K562 (cell line): ENCODE results near the gene AFF3. TPM values are rescaled to one million over a fixed set of nuclear protein-coding genes. Genes with fewer than 3 reads are reported as not detected.

Experiments used
- ATAC-seq: fragments of 200-7000 bp; cut with Tn5 transposase; 3 replicates; pipeline ENCODE4 v1.9.1; 2020; ENCODE audit warnings: moderate library complexity
- BruUV-seq: library from RNA; stranded (reverse); fragments of 400-500 nt; replicated peaks from 2 replicates; lab custom pipeline; 2021; lab: Mats Ljungman, UMichigan
- CTCF ChIA-PET: fragments of 300-600 bp; formaldehyde crosslinking; extraction: SDS; loops from one replicate; lab custom pipeline; 2021; ENCODE audit warnings: low intra/inter-chr PET ratio; lab: Yijun Ruan, JAX
- POLR2A ChIA-PET: fragments of 300-600, 350-650 bp; sonication (Branson Sonifier 250); formaldehyde crosslinking; extraction: SDS; loops from one replicate; lab custom pipeline; 2021; ENCODE audit warnings: antibody characterized with exemption, inconsistent platforms; lab: Yijun Ruan, JAX
- DNase-seq, 4 experiments: peaks; one replicate each; pipeline versions ENCODE4 v3.0.0 to v3.0.0-alpha.2; 2011 to 2018; ENCODE audit warnings: low spot score in 3 of 4, mixed read lengths in 3 of 4; ENCODE audit errors: extremely low read depth in 1 of 4
- FAIRE-seq: peaks from 2 replicates; lab custom pipeline; 2011; peaks lifted over from hg19 to GRCh38; lab: Jason Lieb, UNC
- H2AFZ ChIP-seq: 2 replicates; pipeline ENCODE4 v1.6.0; 2011; ENCODE audit warnings: low read depth, low read length, control low read depth, inconsistent platforms
- H3K27ac ChIP-seq: fragments of 200-600 bp; 3 replicates; pipeline ENCODE4 v1.8.0; 2011; ENCODE audit warnings: low read depth, mild to moderate bottlenecking, control low read depth, inconsistent platforms, low read length, moderate library complexity, mixed read lengths; ENCODE audit errors: extremely low read depth
- H3K27me3 ChIP-seq, 2 experiments: fragments of 300-600 bp in 1 of 2; 2 replicates in 1 of 2; 3 replicates in 1 of 2; pipeline versions ENCODE4 v1.6.0 to v1.8.0; 2011; ENCODE audit warnings: inconsistent platforms in 2 of 2, low read length in 2 of 2, mild to moderate bottlenecking in 1 of 2, mixed read lengths in 1 of 2, moderate library complexity in 1 of 2; ENCODE audit not compliant: control insufficient read depth in 2 of 2, insufficient read depth in 2 of 2
- H3K36me3 ChIP-seq: fragments of 300-600 bp; 3 replicates; pipeline ENCODE4 v1.8.0; 2011; ENCODE audit warnings: mild to moderate bottlenecking, low read length, inconsistent platforms; ENCODE audit not compliant: control insufficient read depth, insufficient read depth
- H3K4me1 ChIP-seq, 2 experiments: fragments of 200-600 bp in 1 of 2; replicated peaks in 1 of 2; 2 replicates in 1 of 2; 3 replicates in 1 of 2; pipeline versions ENCODE4 v1.5.1 to v1.8.0; 2011; ENCODE audit warnings: inconsistent platforms in 2 of 2, low read length in 2 of 2, mild to moderate bottlenecking in 1 of 2, mixed read lengths in 1 of 2, moderate library complexity in 1 of 2; ENCODE audit not compliant: control insufficient read depth in 2 of 2, insufficient read depth in 2 of 2
- H3K4me2 ChIP-seq: 2 replicates; pipeline ENCODE4 v1.6.1; 2011; ENCODE audit warnings: low read length, control low read depth, inconsistent platforms, mixed read lengths; ENCODE audit not compliant: insufficient read depth
- H3K4me3 ChIP-seq: fragments of 200-600 bp; sonication (generic), shearing (Covaris generic); 2 replicates; pipeline ENCODE4 v1.5.1; 2016; ENCODE audit warnings: control low read depth, inconsistent platforms
- H3K79me2 ChIP-seq: fragments of 200-600 bp; 3 replicates; pipeline ENCODE4 v1.8.0; 2011; ENCODE audit warnings: low read length, inconsistent platforms; ENCODE audit not compliant: control insufficient read depth, insufficient read depth
- H3K9ac ChIP-seq, 2 experiments: 2 replicates each; pipeline versions ENCODE4 v1.6.0 to v1.6.1; 2011; ENCODE audit warnings: low read depth in 2 of 2, low read length in 2 of 2, control low read depth in 1 of 2, inconsistent platforms in 1 of 2, mild to moderate bottlenecking in 1 of 2, mixed read lengths in 1 of 2; ENCODE audit not compliant: insufficient read depth in 1 of 2
- H3K9me1 ChIP-seq: one replicate; pipeline ENCODE4 v1.6.0; 2011; ENCODE audit warnings: inconsistent platforms, mild to moderate bottlenecking, low read length, moderate library complexity; ENCODE audit not compliant: control insufficient read depth, insufficient read depth
- H3K9me3 ChIP-seq: replicated peaks from 2 replicates; pipeline ENCODE4 v1.5.1; 2011; ENCODE audit warnings: low read depth, low read length, inconsistent platforms; ENCODE audit not compliant: control insufficient read depth, insufficient read depth
- H4K20me1 ChIP-seq: replicated peaks from 2 replicates; pipeline ENCODE4 v1.6.1; 2011; ENCODE audit warnings: low read length, inconsistent platforms, mixed read lengths; ENCODE audit not compliant: control insufficient read depth, insufficient read depth
- CEBPB ChIP-seq: fragments of 450-650 bp; IDR thresholded peaks from 2 replicates; pipeline ENCODE4 v1.6.1; 2016; ENCODE audit warnings: missing genetic modification characterization, missing compliant biosample characterization
- TAL1 ChIP-seq: fragments of 450-650 bp; IDR thresholded peaks from 2 replicates; pipeline ENCODE4 v1.6.1; 2016; ENCODE audit warnings: mild to moderate bottlenecking
- ZMIZ1 ChIP-seq, 2 experiments: fragments of 150-350 bp in 1 of 2; IDR thresholded peaks; 2 replicates each; pipeline ENCODE4 v1.6.1; 2012 to 2016; ENCODE audit warnings: low read depth in 2 of 2, low read length in 2 of 2, mild to moderate bottlenecking in 1 of 2, moderate library complexity in 1 of 2
- WGBS: fragments of 100-300 bp; shearing (Covaris generic); methylation state at CpG from one replicate; pipeline ENCODE4 v1.1.6; 2016; ENCODE audit warnings: low coverage, mixed read lengths; ENCODE audit not compliant: insufficient coverage; ENCODE audit errors: missing lambda C conversion rate; 5-methylcytosine and 5-hydroxymethylcytosine counted together
- in situ Hi-C: fragments of 300-500 bp; cut with MboI; formaldehyde crosslinking; loops from 4 replicates; pipeline ENCODE4 v1.15.0; 2018; ENCODE audit warnings: inconsistent platforms, mixed read lengths
- intact Hi-C: fragments of 100-400 bp; cut with micrococcal nuclease; formaldehyde crosslinking; loops from 2 replicates; pipeline ENCODE4 v1.14.2; 2022
- polyA plus RNA-seq, 8 experiments: library from polyadenylated mRNA; depleted of rRNA in 4 of 8; stranded (reverse) in 5 of 8; unstranded in 3 of 8; fragments of >200 nt; fragmentation: Nextera tagmentation in 2 of 8; fragmentation: Illumina TruSeq in 1 of 8; extraction: Ambion mirVana in 2 of 8; extraction: Trizol in 1 of 8; gene quantifications; 2 replicates each; pipeline versions ENCODE4 v1.2.1 to v1.2.3, GENCODE V29; 2011 to 2014; ENCODE audit warnings: inconsistent platforms in 1 of 8, missing spikeins in 1 of 8
- total RNA-seq, 7 experiments: library from RNA; depleted of rRNA in 6 of 7; stranded (reverse); fragments of >200 nt in 6 of 7; fragmentation: Illumina TruSeq in 2 of 7; extraction: Trizol in 2 of 7; gene quantifications; 2 replicates each; pipeline versions ENCODE4 v1.2.1 to v1.2.3, GENCODE V29; 2011 to 2021; ENCODE audit warnings: low replicate concordance in 1 of 7

AFF3 gene
- total and polyA plus RNA-seq, 9 of the 15 experiments (the other 6 are each of a cell fraction or from before 2014, with no cell fraction given): 0.02 to 0.11 TPM; not detected in 7

DNA sequence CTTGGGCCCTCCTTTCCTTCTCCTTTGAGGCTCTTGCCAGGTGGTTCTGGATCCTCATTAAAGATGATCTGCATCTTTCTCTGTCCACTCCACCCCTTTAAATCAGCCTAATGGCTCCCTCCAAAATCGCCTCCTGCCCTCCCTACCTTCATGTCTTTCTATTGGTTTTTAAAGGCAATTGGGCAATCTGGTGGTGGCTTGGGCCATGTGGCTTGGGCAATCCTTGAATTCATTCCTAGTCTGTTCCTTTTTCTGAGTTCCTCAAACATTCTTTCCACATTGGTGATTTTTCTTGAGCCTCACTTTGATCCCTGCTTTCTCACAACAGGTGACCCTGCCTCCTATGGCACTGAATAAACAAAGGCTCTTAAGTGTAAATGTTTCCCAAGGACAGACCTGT, 386.3 kb downstream of the AFF3 start:
- H3K9me3 ChIP-seq: no peaks in the 10 kb centered on the region
- ATAC-seq (no peak), DNase-seq (no peak), FAIRE-seq (no peak)
- POLR2A ChIA-PET: interaction anchor here (1.1 kb wide), 1 partner anchor 8 kb away, joined by 4 read pairs; no protein-coding TSS in a partner anchor
- H3K4me1 ChIP-seq: peaks cover 0 to 5% of the 10 kb centered on the region in 2 experiments; a peak in 3 of 5 replicates
- no TSS peak for BruUV-seq
- TF ChIP-seq TAL1: no peak
- no peak for TF ChIP-seq ZMIZ1 (IDR thresholded peaks at IDR 0.05; ENCODE audit: low read depth in 2 of 2, low read length in 2 of 2)
- peak; percentile 44; the same call in 1 of the 2 replicates for TF ChIP-seq CEBPB
- H3K4me2 ChIP-seq: no peak overlapping the region
- in situ Hi-C loops: no loop called here
- peaks cover 2 to 15% of the 10 kb centered on the region in 2 experiments; a peak in 3 of 5 replicates for H3K27me3 ChIP-seq
- H3K9me1 ChIP-seq: no peaks in the 10 kb centered on the region
- H4K20me1 ChIP-seq: no peaks in the 10 kb centered on the region
- no peak overlapping the region for H3K4me3 ChIP-seq
- intact Hi-C loops: no loop called here
- H3K27ac ChIP-seq: no peak overlapping the region
- H3K9ac ChIP-seq: no peak overlapping the region
- H3K79me2 ChIP-seq: no peaks in the 10 kb centered on the region
- 0% methylated on average over 1 of the region's 1 CpG for WGBS
- H2AFZ ChIP-seq: no peak overlapping the region
- CTCF ChIA-PET: no interaction called here
- no peaks in the 10 kb centered on the region for H3K36me3 ChIP-seq
